PC-3 (cell line): ENCODE results near the gene NUDT5. TPM values are rescaled to one million over a fixed set of nuclear protein-coding genes. Genes with fewer than 3 reads are reported as not detected.

Experiments
- ATAC-seq: fragments of 200-7000 bp; cut with Tn5 transposase; 2 replicates; pipeline ENCODE4 v1.9.1; 2020; ENCODE audit warnings: mild to moderate bottlenecking, moderate library complexity
- BruUV-seq: library from RNA; stranded (reverse); fragments of 400-500 nt; replicated peaks from 2 replicates; lab custom pipeline; 2021; lab: Mats Ljungman, UMichigan
- CTCF ChIA-PET: fragments of 300-600 bp; sonication (Branson Sonifier 250); formaldehyde crosslinking; loops from one replicate; lab custom pipeline; 2022; ENCODE audit warnings: antibody characterized with exemption; lab: Charles Lee
- POLR2A ChIA-PET: fragments of 300-600 bp; sonication (Branson Sonifier 250); formaldehyde crosslinking; loops from one replicate; lab custom pipeline; 2022; ENCODE audit warnings: antibody characterized with exemption; ENCODE audit not compliant: unreplicated experiment; lab: Charles Lee
- DNase-seq: peaks from one replicate; pipeline ENCODE4 v3.0.0-alpha.2; 2015
- H2AFZ ChIP-seq: fragments of 300-600 bp; sonication (generic); 2 replicates; pipeline ENCODE4 v1.6.0; 2016; ENCODE audit warnings: antibody characterized with exemption, low read length
- H3F3A ChIP-seq: fragments of 300-600 bp; sonication (generic); one replicate; pipeline ENCODE4 v1.6.0; 2017; ENCODE audit warnings: antibody characterized with exemption, low read length, control low read depth, mild to moderate bottlenecking; ENCODE audit not compliant: unreplicated experiment
- H3K27ac ChIP-seq: fragments of 300-600 bp; sonication (generic); 2 replicates; pipeline ENCODE4 v1.5.1; 2016; ENCODE audit warnings: mild to moderate bottlenecking, low read length
- H3K27me3 ChIP-seq: fragments of 300-600 bp; sonication (generic); 2 replicates; pipeline ENCODE4 v1.6.1; 2016; ENCODE audit warnings: low read length, mixed read lengths
- H3K36me3 ChIP-seq: fragments of 300-600 bp; sonication (generic); 2 replicates; pipeline ENCODE4 v1.6.1; 2016; ENCODE audit warnings: low read depth, mixed run types, low read length, mixed read lengths
- H3K4me1 ChIP-seq: fragments of 300-600 bp; sonication (generic); 2 replicates; pipeline ENCODE4 v1.5.1; 2016; ENCODE audit warnings: low read length; ENCODE audit not compliant: insufficient read depth
- H3K4me2 ChIP-seq: fragments of 300-600 bp; sonication (generic); 2 replicates; pipeline ENCODE4 v1.6.0; 2016; ENCODE audit warnings: low read length
- H3K4me3 ChIP-seq: fragments of 300-600 bp; sonication (generic); 2 replicates; pipeline ENCODE4 v1.5.1; 2016; ENCODE audit warnings: mild to moderate bottlenecking, low read length, mixed read lengths
- H3K79me2 ChIP-seq: fragments of 300-600 bp; sonication (generic); 2 replicates; pipeline ENCODE4 v1.6.1; 2017; ENCODE audit warnings: low read length, mixed read lengths
- H3K9ac ChIP-seq: fragments of 300-600 bp; sonication (generic); 2 replicates; pipeline ENCODE4 v1.6.0; 2016; ENCODE audit warnings: mild to moderate bottlenecking, low read length
- H3K9me2 ChIP-seq: fragments of 300-600 bp; sonication (generic); replicated peaks from 2 replicates; pipeline ENCODE4 v1.6.1; 2016; ENCODE audit warnings: mixed run types, low read length, mixed read lengths
- H3K9me3 ChIP-seq: fragments of 300-600 bp; sonication (generic); 2 replicates; pipeline ENCODE4 v1.6.1; 2016; ENCODE audit warnings: low read length, mixed read lengths
- H4K20me1 ChIP-seq: fragments of 300-600 bp; sonication (generic); 2 replicates; pipeline ENCODE4 v1.6.1; 2016; ENCODE audit warnings: low read length, mixed read lengths
- EZH2 ChIP-seq: fragments of 300-600 bp; sonication (generic); IDR thresholded peaks from one replicate; pipeline ENCODE4 v1.6.1; 2017; ENCODE audit warnings: antibody characterized with exemption, mild to moderate bottlenecking, low read length; ENCODE audit not compliant: unreplicated experiment
- EZH2phosphoT487 ChIP-seq: fragments of 300-600 bp; sonication (generic); IDR thresholded peaks from 2 replicates; pipeline ENCODE4 v1.6.1; 2018; ENCODE audit warnings: mild to moderate bottlenecking, antibody characterized with exemption, low read length, borderline replicate concordance
- intact Hi-C: fragments of 100-400 bp; cut with micrococcal nuclease; formaldehyde crosslinking; loops from 2 replicates; pipeline ENCODE4 v1.9.0; 2023
- total RNA-seq: library from RNA; depleted of rRNA; stranded (reverse); fragments of >200 nt; gene quantifications from 2 replicates; pipeline ENCODE4 v1.2.3, GENCODE V29; 2014
- TF ChIP-seq, protein P1 (sequence below): fragments of 300-600 bp; sonication (generic); conservative IDR thresholded peaks from 2 replicates; pipeline ENCODE4 v1.5.1; 2017; ENCODE audit warnings: antibody characterized with exemption, low read depth, mild to moderate bottlenecking, low read length

Gene NUDT5
- total RNA-seq, 1 experiment from 2014 or later = 39.3 TPM

DNA sequence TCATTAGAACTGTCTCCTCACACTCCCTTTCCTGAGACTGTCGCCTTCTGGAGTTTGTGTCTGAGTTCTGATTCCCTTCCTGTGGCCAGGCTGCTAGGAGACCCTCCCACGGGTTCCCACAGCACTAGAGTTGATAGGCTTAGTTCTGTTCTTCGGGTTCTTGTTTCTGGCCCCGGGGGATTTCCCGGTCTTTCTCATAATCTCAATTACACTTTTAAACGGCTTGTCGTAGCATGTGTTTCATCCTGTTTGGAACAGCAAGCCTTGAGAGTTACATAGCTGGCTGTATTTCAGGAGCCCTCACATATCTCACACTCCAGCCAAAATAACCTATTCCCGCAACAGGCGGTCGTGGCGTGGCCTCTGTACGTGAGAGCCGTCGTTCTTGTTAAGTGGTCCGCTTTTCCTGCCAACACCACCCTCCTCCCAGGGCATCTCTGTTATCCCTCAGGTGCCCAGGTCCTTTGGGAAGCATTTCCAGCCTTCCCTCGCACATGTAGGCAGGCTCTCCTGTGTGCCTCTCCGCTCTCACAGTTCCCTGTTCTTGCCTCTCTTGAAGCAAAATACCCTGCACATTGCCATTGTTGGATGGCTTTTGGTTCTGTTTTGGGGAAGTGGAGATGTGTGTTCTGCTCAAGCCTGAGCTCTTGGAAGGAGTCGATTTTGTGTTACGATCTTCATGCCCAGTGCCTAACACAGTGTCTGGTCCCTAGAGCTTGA lies 46.3 kb upstream of the NUDT5 start:
- no peaks in the 10 kb centered on the region for H3K27me3 ChIP-seq
- POLR2A ChIA-PET = no interaction called here
- H3K9me3 ChIP-seq = no peaks in the 10 kb centered on the region
- intact Hi-C loops = no loop called here
- no peak overlapping the region for H3K4me3 ChIP-seq
- H2AFZ ChIP-seq = no peak overlapping the region
- H4K20me1 ChIP-seq = no peaks in the 10 kb centered on the region
- no peaks in the 10 kb centered on the region for H3K4me1 ChIP-seq
- H3K4me2 ChIP-seq = no peak overlapping the region
- H3K27ac ChIP-seq = no peak overlapping the region
- BruUV-seq = no TSS peak
- H3K79me2 ChIP-seq = no peaks in the 10 kb centered on the region
- TF ChIP-seq, protein P1, sequence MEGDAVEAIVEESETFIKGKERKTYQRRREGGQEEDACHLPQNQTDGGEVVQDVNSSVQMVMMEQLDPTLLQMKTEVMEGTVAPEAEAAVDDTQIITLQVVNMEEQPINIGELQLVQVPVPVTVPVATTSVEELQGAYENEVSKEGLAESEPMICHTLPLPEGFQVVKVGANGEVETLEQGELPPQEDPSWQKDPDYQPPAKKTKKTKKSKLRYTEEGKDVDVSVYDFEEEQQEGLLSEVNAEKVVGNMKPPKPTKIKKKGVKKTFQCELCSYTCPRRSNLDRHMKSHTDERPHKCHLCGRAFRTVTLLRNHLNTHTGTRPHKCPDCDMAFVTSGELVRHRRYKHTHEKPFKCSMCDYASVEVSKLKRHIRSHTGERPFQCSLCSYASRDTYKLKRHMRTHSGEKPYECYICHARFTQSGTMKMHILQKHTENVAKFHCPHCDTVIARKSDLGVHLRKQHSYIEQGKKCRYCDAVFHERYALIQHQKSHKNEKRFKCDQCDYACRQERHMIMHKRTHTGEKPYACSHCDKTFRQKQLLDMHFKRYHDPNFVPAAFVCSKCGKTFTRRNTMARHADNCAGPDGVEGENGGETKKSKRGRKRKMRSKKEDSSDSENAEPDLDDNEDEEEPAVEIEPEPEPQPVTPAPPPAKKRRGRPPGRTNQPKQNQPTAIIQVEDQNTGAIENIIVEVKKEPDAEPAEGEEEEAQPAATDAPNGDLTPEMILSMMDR = no peak
- TF ChIP-seq EZH2 = no peak
- no peak for TF ChIP-seq EZH2phosphoT487
- ATAC-seq (no peak), DNase-seq (no peak)
- no peak overlapping the region for H3K9ac ChIP-seq
- H3K9me2 ChIP-seq = no peaks in the 10 kb centered on the region
- no peaks in the 10 kb centered on the region for H3K36me3 ChIP-seq
- CTCF ChIA-PET = interaction anchor here (0.6 kb wide), 1 partner anchor 608 kb away, joined by 3 read pairs; no protein-coding TSS in a partner anchor
- H3F3A ChIP-seq = no peaks in the 10 kb centered on the region

DNA sequence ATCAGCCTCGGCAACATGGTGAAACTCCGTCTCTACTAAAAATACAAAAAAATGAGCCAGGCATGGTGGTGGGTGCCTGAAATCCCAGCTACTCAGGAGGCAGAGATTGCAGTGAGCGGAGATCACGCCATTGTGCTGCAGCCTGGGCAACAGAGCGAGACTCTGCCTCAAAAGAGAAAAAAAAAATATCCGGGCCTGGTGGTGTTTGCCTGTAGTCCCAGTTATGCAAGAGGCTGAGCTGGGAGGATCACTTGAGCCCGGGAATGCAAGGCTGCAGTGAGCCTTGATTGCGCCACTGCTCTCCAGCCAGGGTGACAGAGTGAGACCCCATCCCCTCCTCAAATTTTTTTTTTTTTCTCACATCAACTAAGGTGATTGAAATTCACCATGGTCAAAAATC lies 43.1 kb upstream of the NUDT5 start:
- no peaks in the 10 kb centered on the region for H3F3A ChIP-seq
- TF ChIP-seq, protein P1 = no peak
- TF ChIP-seq EZH2 = no peak
- TF ChIP-seq EZH2phosphoT487 = no peak
- intact Hi-C loops = no loop called here
- no peaks in the 10 kb centered on the region for H3K9me2 ChIP-seq
- H3K9me3 ChIP-seq = no peaks in the 10 kb centered on the region
- CTCF ChIA-PET = no interaction called here
- H3K27me3 ChIP-seq = no peaks in the 10 kb centered on the region
- H3K27ac ChIP-seq = no peak overlapping the region
- H3K4me2 ChIP-seq = no peak overlapping the region
- H2AFZ ChIP-seq = no peak overlapping the region
- no peak overlapping the region for H3K9ac ChIP-seq
- no TSS peak for BruUV-seq
- POLR2A ChIA-PET = no interaction called here
- ATAC-seq (no peak), DNase-seq (no peak)
- no peak overlapping the region for H3K4me3 ChIP-seq
- H3K36me3 ChIP-seq = peaks cover 8% of the 10 kb centered on the region; the same call in 1 of the 2 replicates
- no peaks in the 10 kb centered on the region for H3K4me1 ChIP-seq
- no peaks in the 10 kb centered on the region for H3K79me2 ChIP-seq
- no peaks in the 10 kb centered on the region for H4K20me1 ChIP-seq
